Fibroblast of the aortic adventitia (primary cell): ENCODE measurements around the gene MYBPC3. TPM values are rescaled to one million over a fixed set of nuclear protein-coding genes. Genes with fewer than 3 reads are reported as not detected.

Experiments used
- DNase-seq: peaks from one replicate; pipeline ENCODE4 v3.0.0-alpha.2; 2010; ENCODE audit warnings: low read depth
- H3K4me3 ChIP-seq: 2 replicates; pipeline ENCODE4 v1.5.1; 2011; ENCODE audit warnings: low read depth, mild to moderate bottlenecking, control low read depth, low read length, moderate library complexity
- total RNA-seq: library from RNA; depleted of rRNA; stranded (reverse); fragments of >200 nt; gene quantifications from 2 replicates; pipeline ENCODE4 v1.2.3, GENCODE V29; 2012; ENCODE audit warnings: low replicate concordance
- TF ChIP-seq, protein P1 (sequence below): IDR thresholded peaks from 2 replicates; pipeline ENCODE4 v1.5.1; 2011; ENCODE audit warnings: mild to moderate bottlenecking, low read length, control low read depth, inconsistent platforms; ENCODE audit not compliant: insufficient read depth

Gene MYBPC3
- total RNA-seq, 1 donor, result not detected

- DNase-seq, result no peak
- no peak overlapping the region for H3K4me3 ChIP-seq
- TF ChIP-seq, protein P1, sequence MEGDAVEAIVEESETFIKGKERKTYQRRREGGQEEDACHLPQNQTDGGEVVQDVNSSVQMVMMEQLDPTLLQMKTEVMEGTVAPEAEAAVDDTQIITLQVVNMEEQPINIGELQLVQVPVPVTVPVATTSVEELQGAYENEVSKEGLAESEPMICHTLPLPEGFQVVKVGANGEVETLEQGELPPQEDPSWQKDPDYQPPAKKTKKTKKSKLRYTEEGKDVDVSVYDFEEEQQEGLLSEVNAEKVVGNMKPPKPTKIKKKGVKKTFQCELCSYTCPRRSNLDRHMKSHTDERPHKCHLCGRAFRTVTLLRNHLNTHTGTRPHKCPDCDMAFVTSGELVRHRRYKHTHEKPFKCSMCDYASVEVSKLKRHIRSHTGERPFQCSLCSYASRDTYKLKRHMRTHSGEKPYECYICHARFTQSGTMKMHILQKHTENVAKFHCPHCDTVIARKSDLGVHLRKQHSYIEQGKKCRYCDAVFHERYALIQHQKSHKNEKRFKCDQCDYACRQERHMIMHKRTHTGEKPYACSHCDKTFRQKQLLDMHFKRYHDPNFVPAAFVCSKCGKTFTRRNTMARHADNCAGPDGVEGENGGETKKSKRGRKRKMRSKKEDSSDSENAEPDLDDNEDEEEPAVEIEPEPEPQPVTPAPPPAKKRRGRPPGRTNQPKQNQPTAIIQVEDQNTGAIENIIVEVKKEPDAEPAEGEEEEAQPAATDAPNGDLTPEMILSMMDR, result no peak
These were observed 19.5 kb downstream of the MYBPC3 start for GRCh38 chr11:47332791-47333525.

- no peak overlapping the region for H3K4me3 ChIP-seq
- DNase-seq, result no peak
- TF ChIP-seq, protein P1, result no peak
These were observed 20.2 kb downstream of the MYBPC3 start for GRCh38 chr11:47332303-47332711.

GRCh38 chr11:47331454-47332302, 20.8 kb downstream of the MYBPC3 start:
- no peak overlapping the region for H3K4me3 ChIP-seq
- TF ChIP-seq, protein P1, result no peak
- DNase-seq, result no peak

- TF ChIP-seq, protein P1, result no peak
- DNase-seq, result no peak
- H3K4me3 ChIP-seq, result no peak overlapping the region
These were observed 22.2 kb downstream of the MYBPC3 start for GRCh38 chr11:47329987-47330931.

GRCh38 chr11:47329431-47329986, 23.0 kb downstream of the MYBPC3 start:
- DNase-seq, result no peak
- TF ChIP-seq, protein P1, result no peak
- H3K4me3 ChIP-seq, result no peak overlapping the region
